ENCODE results near the gene CDIP1. TPM values are rescaled to one million over a fixed set of nuclear protein-coding genes. Genes with fewer than 3 reads are reported as not detected.

Gene CDIP1
- total RNA-seq, 1 donor, result 11.8 TPM

DNA sequence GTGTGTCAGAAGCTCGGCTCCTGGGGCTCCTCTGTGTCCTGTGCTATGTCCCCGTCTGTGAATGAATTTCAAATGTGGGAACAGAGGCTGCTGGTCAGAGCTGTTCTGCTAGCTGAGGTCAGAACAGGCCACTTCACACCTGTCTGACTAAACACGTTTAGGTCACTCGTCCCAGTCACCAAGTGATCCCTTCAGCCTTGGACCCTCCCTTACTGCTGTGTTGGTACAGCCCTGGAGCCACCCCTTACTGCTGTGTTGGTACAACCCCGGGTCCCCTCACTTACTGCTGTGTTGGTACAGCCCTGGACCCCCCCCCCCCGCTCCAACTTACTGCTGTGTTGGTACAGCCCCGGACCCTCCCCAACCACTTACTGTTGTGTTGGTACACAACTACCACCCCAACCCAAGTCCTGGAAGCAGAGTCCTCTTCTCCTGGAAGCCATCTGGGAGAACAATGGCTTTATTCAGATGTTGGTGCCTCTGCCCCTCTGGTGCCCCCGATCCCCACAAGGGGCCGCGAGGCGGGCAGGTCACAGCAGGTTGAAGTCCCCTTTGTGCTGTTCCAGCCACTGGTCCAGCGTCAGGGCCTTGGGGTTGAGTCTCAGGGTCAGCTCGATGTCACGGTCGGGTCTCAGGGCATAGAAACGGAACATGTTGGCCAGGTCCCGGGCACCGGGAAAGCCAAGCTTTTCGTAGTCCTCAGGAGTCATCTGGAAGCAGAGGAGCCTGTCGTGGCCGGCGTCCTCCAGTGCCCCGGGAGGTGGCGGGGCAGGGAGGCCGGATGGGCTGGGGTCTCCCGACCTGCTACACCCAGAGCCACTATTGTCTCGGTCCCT, 77.1 kb downstream of the CDIP1 start:
- no peak for DNase-seq (ENCODE audit: low read depth)
- TF ChIP-seq, protein P1, sequence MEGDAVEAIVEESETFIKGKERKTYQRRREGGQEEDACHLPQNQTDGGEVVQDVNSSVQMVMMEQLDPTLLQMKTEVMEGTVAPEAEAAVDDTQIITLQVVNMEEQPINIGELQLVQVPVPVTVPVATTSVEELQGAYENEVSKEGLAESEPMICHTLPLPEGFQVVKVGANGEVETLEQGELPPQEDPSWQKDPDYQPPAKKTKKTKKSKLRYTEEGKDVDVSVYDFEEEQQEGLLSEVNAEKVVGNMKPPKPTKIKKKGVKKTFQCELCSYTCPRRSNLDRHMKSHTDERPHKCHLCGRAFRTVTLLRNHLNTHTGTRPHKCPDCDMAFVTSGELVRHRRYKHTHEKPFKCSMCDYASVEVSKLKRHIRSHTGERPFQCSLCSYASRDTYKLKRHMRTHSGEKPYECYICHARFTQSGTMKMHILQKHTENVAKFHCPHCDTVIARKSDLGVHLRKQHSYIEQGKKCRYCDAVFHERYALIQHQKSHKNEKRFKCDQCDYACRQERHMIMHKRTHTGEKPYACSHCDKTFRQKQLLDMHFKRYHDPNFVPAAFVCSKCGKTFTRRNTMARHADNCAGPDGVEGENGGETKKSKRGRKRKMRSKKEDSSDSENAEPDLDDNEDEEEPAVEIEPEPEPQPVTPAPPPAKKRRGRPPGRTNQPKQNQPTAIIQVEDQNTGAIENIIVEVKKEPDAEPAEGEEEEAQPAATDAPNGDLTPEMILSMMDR (IDR thresholded peaks at IDR 0.05; ENCODE audit: insufficient read depth, low read length), result no peak
- no peak overlapping the region for H3K4me3 ChIP-seq (ENCODE audit: low read depth, low read length)

GRCh38 chr16:4460936-4461249, 77.7 kb downstream of the CDIP1 start:
- TF ChIP-seq, protein P1 (IDR thresholded peaks at IDR 0.05; ENCODE audit: insufficient read depth, low read length), result no peak

More at GRCh38 chr16:4460936-4461249, 77.7 kb downstream of the CDIP1 start:
- H3K4me3 ChIP-seq (ENCODE audit: low read depth, low read length), result no peak overlapping the region
- no peak for DNase-seq (ENCODE audit: low read depth)

Other genes with a start within 250 kb of the CDIP1 start
- gene GLIS2, start 222.7 kb downstream of the CDIP1 start, total RNA-seq (ENCODE audit: low replicate concordance), result 3.3 and 6.6 TPM in 2 replicates
- gene PAM16, start 187.5 kb downstream of the CDIP1 start, total RNA-seq (ENCODE audit: low replicate concordance), result 5.0 and 20.2 TPM in 2 replicates
- 130 and 136 TPM in 2 replicates for gene VASN, start 166.9 kb downstream of the CDIP1 start, total RNA-seq (ENCODE audit: low replicate concordance)
- 16.7 and 26.7 TPM in 2 replicates for gene CORO7, start 122.2 kb downstream of the CDIP1 start, total RNA-seq (ENCODE audit: low replicate concordance)
- gene DNAJA3, start 112.9 kb downstream of the CDIP1 start, total RNA-seq (ENCODE audit: low replicate concordance), result 33.3 and 44.0 TPM in 2 replicates
- gene NMRAL1, start 64.1 kb downstream of the CDIP1 start, total RNA-seq (ENCODE audit: low replicate concordance), result 43.4 and 80.7 TPM in 2 replicates
- gene HMOX2, start 62.4 kb downstream of the CDIP1 start, total RNA-seq (ENCODE audit: low replicate concordance), result 24.8 and 30.5 TPM in 2 replicates
- under 0.01 TPM in 1 of 2 replicates, not detected in the other for gene C16orf96, start 17.6 kb upstream of the CDIP1 start, total RNA-seq (ENCODE audit: low replicate concordance)
- 5.2 and 7.1 TPM in 2 replicates for gene UBALD1, start 76.1 kb upstream of the CDIP1 start, total RNA-seq (ENCODE audit: low replicate concordance)
- gene MGRN1, start 86.1 kb upstream of the CDIP1 start, total RNA-seq (ENCODE audit: low replicate concordance), result 24.5 and 34.3 TPM in 2 replicates
- 15.4 and 48.3 TPM in 2 replicates for gene NUDT16L1, start 154.8 kb upstream of the CDIP1 start, total RNA-seq (ENCODE audit: low replicate concordance)
- gene ANKS3, start 195.5 kb upstream of the CDIP1 start, total RNA-seq (ENCODE audit: low replicate concordance), result 22.0 and 28.2 TPM in 2 replicates
- gene DNAAF8, start 195.8 kb upstream of the CDIP1 start, total RNA-seq (ENCODE audit: low replicate concordance), result 1.4 TPM in 1 of 2 replicates, not detected in the other
- 8.3 and 14.1 TPM in 2 replicates for gene ZNF500, start 228.4 kb upstream of the CDIP1 start, total RNA-seq (ENCODE audit: low replicate concordance)
- gene SEPTIN12, start 249.6 kb upstream of the CDIP1 start, total RNA-seq (ENCODE audit: low replicate concordance), result not detected in 2 replicates